HEK293T (cell line): ENCODE measurements around the gene ARNT2.

Source experiments
- BHLHE40 ChIP-seq: fragments of 450-650 bp; IDR thresholded peaks from 2 replicates; pipeline ENCODE4 v1.6.1; 2016; ENCODE audit warnings: mild to moderate bottlenecking, moderate library complexity, borderline replicate concordance
- LEF1 ChIP-seq: fragments of 450-650 bp; IDR thresholded peaks from 2 replicates; pipeline ENCODE4 v1.6.1; 2017; ENCODE audit warnings: mild to moderate bottlenecking, borderline replicate concordance

DNA sequence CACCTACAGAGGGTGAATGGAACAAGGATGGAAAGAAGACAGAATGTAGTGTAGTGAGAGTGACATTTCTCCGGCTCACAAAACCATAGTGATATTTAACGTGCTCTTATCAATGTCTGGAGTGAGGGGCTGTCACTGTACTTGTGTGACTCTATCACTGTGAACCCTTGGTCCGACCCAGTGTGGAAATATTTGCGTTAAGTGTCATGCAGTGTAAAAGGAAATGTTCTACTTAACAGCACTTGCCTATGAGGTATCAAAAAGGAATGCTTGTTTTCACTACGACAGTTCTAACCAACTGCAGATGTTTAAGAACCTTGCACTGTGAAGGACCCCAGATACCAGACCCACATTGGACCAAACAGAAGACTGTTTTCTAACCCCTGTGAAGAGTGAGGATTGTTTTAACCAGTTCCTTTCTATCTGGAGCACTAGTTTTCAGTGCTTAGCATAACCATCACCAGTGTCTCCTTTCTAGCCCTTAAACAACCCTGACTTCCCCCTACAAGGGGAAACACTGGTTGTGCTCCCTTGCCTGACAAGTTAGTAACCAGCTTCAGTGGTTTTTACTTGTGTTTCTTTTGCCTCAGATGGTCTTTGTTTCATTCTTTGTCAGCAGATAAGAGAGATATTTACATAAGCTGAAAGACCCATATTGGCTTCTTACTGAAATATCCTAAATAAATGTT is 146.2 kb downstream of the ARNT2 start:
- TF ChIP-seq LEF1 (no peak), BHLHE40 (no peak)
